ENCODE data around the gene COA3. TPM values are rescaled to one million over a fixed set of nuclear protein-coding genes. Genes with fewer than 3 reads are reported as not detected.

The COA3 gene
- total and polyA plus RNA-seq, 2 donors (not counting 1 experiment from before 2014, with no cell fraction given) = 18.5 to 32.1 TPM

- peaks cover 39% of the 10 kb centered on the region for H3K4me1 Mint-ChIP-seq
- ATAC-seq (ENCODE audit: low read depth) (no peak), DNase-seq (no peak)
- TF ChIP-seq EZH2 (IDR thresholded peaks at IDR 0.05; ENCODE audit: borderline replicate concordance, insufficient read depth, low read depth, low read length, poor library complexity, severe bottlenecking) = no peak
- Histone ChIP-seq H3K4me3 (ENCODE audit: control extremely low read depth in 1 of 5, extremely low read depth in 1 of 5, insufficient read depth in 1 of 5, low read depth in 2 of 5, low read length in 4 of 5) (no peak overlapping the region), H3K4me2 (replicated peaks; ENCODE audit: low read depth, low read length, poor library complexity, severe bottlenecking) (peak overlapping the region; percentile 35), H3K9ac (ENCODE audit: low read length) (no peak overlapping the region), H3K9me3 (ENCODE audit: control extremely low read depth in 1 of 3, control insufficient read depth in 2 of 3, insufficient read depth in 1 of 3, low read length in 2 of 3) (peaks cover 0 to 24% (median 0%) of the 10 kb centered on the region in 3 donors), H2AFZ (ENCODE audit: insufficient read depth, low read depth, low read length, poor library complexity, severe bottlenecking) (no peak overlapping the region), H3K27me3 (replicated peaks in 1 of 4; ENCODE audit: control extremely low read depth in 1 of 4, control insufficient read depth in 3 of 4, insufficient read depth in 4 of 4, low read length in 3 of 4) (peaks cover 0 to 80% (median 39%) of the 10 kb centered on the region in 4 experiments), H3K79me2 (ENCODE audit: control insufficient read depth, insufficient read depth, low read length) (no peaks in the 10 kb centered on the region), H4K20me1 (ENCODE audit: control insufficient read depth, insufficient read depth, low read length, poor library complexity, severe bottlenecking) (no peaks in the 10 kb centered on the region), H3K36me3 (replicated peaks in 1 of 2; ENCODE audit: control extremely low read depth in 1 of 2, control insufficient read depth in 1 of 2, extremely low read depth in 1 of 2, insufficient read depth in 2 of 2, low read length in 1 of 2) (peaks cover 0 to 11% of the 10 kb centered on the region in 2 experiments), H3K27ac (ENCODE audit: low read length in 2 of 2) (no peak overlapping the region), H3K4me1 (ENCODE audit: control insufficient read depth in 2 of 2, insufficient read depth in 2 of 2, low read length in 2 of 2) (peaks cover 26 to 33% of the 10 kb centered on the region in 2 donors)
- peaks cover 74% of the 10 kb centered on the region for H3K27me3 Mint-ChIP-seq
- WGBS (ENCODE audit: insufficient coverage) = 13% methylated on average over 22 of the region's 22 CpGs
- intact Hi-C loops (cut with micrococcal nuclease) = no loop called here
- no peaks in the 10 kb centered on the region for H3K9me3 Mint-ChIP-seq (ENCODE audit: insufficient read depth)
- no peak overlapping the region for H3K4me3 Mint-ChIP-seq
- ChIA-PET CTCF (no interaction called here), POLR2A (no interaction called here)
- H3K27ac Mint-ChIP-seq = no peak overlapping the region
These were observed 14.7 kb downstream of the COA3 start for GRCh38 chr17:42783791-42784138.

DNA sequence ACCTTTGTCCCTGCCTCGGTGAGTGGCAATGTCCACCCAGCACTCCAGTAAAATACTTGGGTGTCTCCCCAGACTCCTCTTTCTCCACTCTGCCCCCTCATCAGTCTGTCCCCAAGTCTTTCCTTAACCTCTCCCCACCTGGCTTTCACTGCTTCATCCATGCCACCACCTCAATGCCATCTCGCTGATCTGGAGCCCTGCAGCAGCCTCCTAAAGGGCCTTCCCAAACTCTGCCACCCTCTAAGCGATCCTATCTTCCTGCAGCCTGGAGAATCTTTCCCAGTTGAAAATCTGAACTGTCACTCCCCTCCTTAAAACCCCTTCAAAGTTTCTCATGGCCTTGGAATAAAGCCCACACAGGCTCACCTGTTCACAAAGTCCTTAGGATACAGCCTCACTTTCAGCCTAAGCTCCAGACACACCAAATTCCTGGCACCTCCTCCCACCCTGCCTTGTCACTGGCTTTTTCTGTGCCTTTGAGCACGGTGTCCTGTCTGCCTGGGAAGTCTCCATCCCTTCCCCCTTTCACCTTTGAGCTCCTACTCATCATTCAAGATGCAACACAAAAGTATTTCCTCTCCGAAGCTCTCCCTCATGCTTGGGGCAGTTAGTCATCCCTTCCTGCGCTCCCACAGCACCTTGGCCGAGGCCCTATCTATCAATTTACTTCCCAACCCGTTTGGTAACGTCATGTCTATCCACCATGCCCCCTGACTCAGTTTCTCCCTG, 15.3 kb downstream of the COA3 start:
- Histone ChIP-seq H2AFZ (ENCODE audit: insufficient read depth, low read depth, low read length, poor library complexity, severe bottlenecking) (no peak overlapping the region), H3K27me3 (replicated peaks in 1 of 4; ENCODE audit: control extremely low read depth in 1 of 4, control insufficient read depth in 3 of 4, insufficient read depth in 4 of 4, low read length in 3 of 4) (peaks cover 0 to 78% (median 39%) of the 10 kb centered on the region in 4 experiments), H3K4me1 (ENCODE audit: control insufficient read depth in 2 of 2, insufficient read depth in 2 of 2, low read length in 2 of 2) (peaks cover 26 to 33% of the 10 kb centered on the region in 2 donors), H3K36me3 (replicated peaks in 1 of 2; ENCODE audit: control extremely low read depth in 1 of 2, control insufficient read depth in 1 of 2, extremely low read depth in 1 of 2, insufficient read depth in 2 of 2, low read length in 1 of 2) (peaks cover 0 to 16% of the 10 kb centered on the region in 2 experiments), H3K9ac (ENCODE audit: low read length) (no peak overlapping the region), H3K79me2 (ENCODE audit: control insufficient read depth, insufficient read depth, low read length) (no peaks in the 10 kb centered on the region), H4K20me1 (ENCODE audit: control insufficient read depth, insufficient read depth, low read length, poor library complexity, severe bottlenecking) (no peaks in the 10 kb centered on the region), H3K4me2 (replicated peaks; ENCODE audit: low read depth, low read length, poor library complexity, severe bottlenecking) (no peak overlapping the region), H3K27ac (ENCODE audit: low read length in 2 of 2) (no peak overlapping the region), H3K4me3 (ENCODE audit: control extremely low read depth in 1 of 5, extremely low read depth in 1 of 5, insufficient read depth in 1 of 5, low read depth in 2 of 5, low read length in 4 of 5) (no peak overlapping the region), H3K9me3 (ENCODE audit: control extremely low read depth in 1 of 3, control insufficient read depth in 2 of 3, insufficient read depth in 1 of 3, low read length in 2 of 3) (peaks cover 0 to 24% (median 0%) of the 10 kb centered on the region in 3 donors)
- H3K4me1 Mint-ChIP-seq = peaks cover 39% of the 10 kb centered on the region
- no peaks in the 10 kb centered on the region for H3K9me3 Mint-ChIP-seq (ENCODE audit: insufficient read depth)
- intact Hi-C loops (cut with micrococcal nuclease) = no loop called here
- DNase-seq (no peak), ATAC-seq (ENCODE audit: low read depth) (no peak)
- no peak overlapping the region for H3K4me3 Mint-ChIP-seq
- H3K27ac Mint-ChIP-seq = no peak overlapping the region
- H3K27me3 Mint-ChIP-seq = peaks cover 69% of the 10 kb centered on the region
- 21% methylated on average over 9 of the region's 9 CpGs for WGBS (ENCODE audit: insufficient coverage)
- ChIA-PET CTCF (no interaction called here), POLR2A (no interaction called here)
- TF ChIP-seq EZH2 (IDR thresholded peaks at IDR 0.05; ENCODE audit: borderline replicate concordance, insufficient read depth, low read depth, low read length, poor library complexity, severe bottlenecking) (no peak), CTCF (IDR thresholded peaks at IDR 0.05) (no peak)
